Measurements from ENCODE around the gene PPP1R14C.
"Not testable (repeated sequence)": the region's sequence is repeated elsewhere in the genome, so short reads cannot be mapped to it uniquely, and the experiment has no call there.

Gene PPP1R14C, protein sequence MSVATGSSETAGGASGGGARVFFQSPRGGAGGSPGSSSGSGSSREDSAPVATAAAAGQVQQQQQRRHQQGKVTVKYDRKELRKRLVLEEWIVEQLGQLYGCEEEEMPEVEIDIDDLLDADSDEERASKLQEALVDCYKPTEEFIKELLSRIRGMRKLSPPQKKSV

DNA sequence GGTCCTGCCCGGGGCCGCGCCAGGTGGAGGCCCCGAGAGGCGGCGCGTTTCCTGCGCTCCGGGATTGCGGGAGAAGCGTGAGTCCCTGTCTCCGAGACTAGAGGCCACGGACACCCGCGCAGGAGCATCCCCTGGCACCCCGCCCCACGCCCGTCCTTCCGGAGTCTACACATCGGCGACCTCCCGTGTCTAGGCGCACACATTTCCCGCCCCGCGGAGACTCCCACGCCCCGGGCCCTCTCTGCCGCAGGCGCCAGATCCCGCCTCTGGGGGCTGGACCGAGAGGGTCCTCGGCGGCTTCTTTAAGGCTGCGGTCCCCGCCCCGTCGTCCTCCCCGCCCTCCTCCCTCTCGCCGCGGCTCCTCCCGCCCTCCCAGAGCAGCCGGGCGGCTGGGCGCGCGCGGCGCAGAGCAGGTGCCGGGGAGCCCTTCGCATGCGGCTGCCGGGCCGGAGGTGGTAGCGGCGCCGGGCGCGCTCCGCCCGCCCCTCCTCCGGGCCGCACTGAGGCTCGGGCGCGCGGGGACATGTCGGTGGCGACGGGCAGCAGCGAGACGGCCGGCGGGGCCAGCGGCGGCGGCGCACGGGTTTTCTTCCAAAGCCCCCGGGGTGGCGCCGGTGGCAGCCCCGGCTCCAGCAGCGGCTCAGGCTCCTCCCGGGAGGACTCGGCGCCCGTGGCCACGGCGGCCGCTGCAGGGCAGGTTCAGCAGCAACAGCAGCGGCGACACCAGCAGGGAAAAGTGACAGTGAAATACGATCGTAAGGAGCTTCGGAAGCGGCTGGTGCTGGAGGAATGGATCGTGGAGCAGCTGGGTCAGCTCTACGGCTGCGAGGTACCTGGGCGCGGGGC, at the start of gene PPP1R14C:
Gene PPP1R14C, plus strand, starts transcription at position 375 of the 846 bp plus-strand sequence. Its CDS starts 149 bp downstream, at position 524.
- no peak for DNase-seq (ENCODE audit: low read depth)

DNA sequence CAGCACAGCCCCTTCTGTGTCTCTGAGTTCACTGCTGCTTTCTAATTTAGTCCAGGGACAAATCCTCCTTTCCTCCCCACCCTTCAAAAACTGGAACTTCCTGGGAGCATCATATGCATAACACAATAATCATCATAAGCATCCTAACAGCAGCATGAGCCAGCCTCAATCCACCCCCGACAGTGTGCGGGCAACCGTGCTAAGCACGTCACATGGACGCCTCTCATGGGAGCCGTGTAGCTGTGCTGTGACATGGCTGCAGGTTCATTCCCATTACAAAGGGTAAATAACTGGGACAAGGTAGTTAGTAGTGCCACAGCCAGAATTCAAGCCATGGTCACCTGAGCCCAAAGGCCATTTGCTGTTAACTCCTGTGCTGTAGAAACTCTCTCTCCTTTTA, 49.4 kb upstream of the PPP1R14C start:
- DNase-seq (ENCODE audit: low read depth): no peak

DNA sequence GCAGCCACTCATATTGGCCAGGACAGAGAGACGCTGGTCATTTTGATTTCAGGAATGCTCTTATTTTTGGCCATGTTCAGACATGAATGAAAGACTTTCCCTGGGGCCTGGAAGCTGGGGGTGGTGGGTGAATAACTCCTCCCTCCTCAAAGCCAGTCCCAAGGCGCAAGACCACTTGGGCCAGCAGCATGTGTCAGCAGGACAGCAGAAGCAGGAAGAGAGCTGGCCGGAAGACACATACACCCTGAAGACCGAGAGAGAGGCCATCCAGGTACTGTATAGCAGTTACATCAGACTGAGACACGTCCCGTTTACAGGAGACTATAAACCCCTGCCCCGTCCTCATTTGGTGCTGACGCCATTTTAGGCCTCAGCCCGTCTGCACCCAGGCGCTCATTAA, 44.7 kb upstream of the PPP1R14C start:
- DNase-seq (ENCODE audit: low read depth): no peak

DNA sequence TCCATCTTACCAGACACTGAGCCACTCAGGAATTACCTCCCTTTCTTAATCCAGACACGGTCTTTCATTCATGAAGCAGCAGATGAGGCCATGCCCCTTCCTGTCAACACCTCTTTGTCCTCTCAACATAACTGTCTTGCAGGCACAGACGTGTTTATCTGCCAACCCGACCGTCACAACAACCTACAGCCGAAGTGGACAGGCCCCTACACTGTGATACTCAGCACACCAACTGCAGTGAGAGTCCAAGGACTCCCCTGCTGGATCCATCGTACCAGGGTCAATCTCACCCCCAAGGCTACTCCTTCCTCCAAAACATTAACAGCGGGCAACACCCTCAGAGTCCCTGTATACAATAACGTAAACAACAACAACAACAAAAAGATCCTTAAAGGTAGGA, 43.3 kb upstream of the PPP1R14C start:
- no peak for DNase-seq (ENCODE audit: low read depth)

DNA sequence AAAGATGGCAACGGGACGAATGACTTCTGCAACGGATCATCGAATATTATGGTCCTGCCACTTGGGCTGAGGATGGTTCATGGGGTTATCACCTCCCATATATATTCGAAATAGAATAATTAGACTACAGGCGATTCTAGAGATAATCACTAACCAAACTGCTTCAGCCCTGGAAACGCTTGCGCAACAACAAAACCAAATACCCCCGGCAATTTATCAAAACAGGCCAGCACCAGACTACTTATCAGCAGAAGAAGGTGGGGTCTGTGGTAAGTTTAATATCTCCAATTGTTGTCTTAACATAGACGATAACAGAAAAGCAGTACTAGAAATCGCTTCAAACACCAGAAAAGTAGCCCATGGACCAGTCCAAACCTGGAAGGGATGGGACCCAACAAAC, 42.9 kb upstream of the PPP1R14C start:
- DNase-seq (ENCODE audit: low read depth): no peak

DNA sequence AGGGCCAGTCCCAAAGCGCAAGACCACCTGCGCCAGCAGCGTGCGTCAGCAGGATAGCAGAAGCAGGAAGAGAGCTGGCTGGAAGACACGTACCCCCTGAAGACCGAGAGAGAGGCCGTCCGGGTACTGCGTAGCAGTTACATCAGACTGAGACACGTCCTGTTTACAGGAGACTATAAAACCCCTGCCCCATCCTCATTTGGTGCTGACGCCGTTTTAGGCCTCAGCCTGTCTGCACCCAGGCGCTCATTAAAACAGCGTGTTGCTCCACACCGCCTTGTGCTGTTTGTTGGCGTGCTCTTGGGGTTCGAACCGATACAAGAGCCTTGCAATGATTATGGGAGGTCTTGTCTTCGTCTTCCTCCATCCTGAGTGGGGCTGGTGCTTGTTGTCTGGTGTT, 42.1 kb upstream of the PPP1R14C start:
- no peak for DNase-seq (ENCODE audit: low read depth)

DNA sequence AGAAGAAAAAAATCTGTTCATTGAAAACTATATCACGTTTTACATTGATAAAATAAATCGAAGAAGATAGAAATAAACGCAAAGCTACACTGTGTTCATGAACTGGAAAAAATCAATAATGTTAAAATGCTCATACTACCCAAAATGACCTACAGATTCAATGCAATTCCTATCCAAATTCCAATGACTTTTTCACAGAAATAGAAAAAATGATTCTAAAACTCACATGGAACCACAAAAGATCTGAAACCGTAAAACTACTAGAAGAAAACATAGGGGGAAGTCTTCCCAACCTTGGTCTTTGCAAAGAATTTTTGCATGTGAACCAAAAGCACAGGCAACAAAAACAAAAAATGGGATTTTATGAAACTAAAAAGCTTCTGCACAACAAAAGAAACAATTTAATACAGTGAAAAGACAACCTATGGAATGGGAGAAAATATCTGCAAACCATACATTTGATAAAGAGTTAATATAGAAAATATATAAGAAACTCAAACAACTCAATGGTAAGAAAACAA, 40.0 kb upstream of the PPP1R14C start:
- DNase-seq (ENCODE audit: low read depth): no peak

DNA sequence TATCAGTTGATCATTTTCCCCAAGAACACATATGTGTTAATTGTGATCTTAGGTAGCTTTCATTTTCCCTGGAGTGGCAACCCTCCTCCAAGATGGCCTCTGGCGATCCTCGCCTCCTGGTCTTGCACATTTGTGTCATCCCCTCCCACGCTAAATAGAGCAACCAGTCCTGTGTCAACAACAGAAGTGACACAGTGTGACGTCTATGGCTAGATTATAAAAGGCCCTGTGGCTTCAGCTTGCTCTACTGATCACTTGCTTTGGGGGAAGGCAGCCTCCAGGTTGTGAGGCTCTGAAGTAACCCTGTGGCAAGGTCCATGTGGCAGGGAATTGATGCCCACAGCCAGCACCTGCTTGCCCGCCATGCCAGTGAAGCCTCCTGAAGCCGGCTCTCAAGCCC, 30.6 kb upstream of the PPP1R14C start:
- DNase-seq (ENCODE audit: low read depth): no peak

DNA sequence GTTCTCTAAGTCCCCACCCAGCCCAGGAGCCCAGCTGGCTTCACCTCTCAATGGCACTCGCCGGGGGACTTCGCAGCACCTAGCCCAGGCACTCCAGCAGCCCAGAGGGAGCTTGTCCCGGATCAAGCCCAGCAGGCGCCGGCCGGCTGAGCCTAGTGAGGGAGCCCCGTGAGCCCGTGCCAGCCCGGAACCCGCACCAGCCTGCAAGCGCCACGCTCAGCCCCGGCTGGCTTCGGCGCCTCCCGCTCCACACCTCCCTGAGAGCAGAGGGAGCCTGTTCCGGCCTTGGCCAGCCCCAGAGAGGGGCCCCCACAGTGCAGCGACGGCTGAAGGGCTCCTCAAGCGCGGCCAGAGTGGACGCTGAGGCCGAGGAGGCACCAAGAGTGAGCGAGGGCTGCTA, 27.1 kb upstream of the PPP1R14C start:
- DNase-seq (ENCODE audit: low read depth): no peak

DNA sequence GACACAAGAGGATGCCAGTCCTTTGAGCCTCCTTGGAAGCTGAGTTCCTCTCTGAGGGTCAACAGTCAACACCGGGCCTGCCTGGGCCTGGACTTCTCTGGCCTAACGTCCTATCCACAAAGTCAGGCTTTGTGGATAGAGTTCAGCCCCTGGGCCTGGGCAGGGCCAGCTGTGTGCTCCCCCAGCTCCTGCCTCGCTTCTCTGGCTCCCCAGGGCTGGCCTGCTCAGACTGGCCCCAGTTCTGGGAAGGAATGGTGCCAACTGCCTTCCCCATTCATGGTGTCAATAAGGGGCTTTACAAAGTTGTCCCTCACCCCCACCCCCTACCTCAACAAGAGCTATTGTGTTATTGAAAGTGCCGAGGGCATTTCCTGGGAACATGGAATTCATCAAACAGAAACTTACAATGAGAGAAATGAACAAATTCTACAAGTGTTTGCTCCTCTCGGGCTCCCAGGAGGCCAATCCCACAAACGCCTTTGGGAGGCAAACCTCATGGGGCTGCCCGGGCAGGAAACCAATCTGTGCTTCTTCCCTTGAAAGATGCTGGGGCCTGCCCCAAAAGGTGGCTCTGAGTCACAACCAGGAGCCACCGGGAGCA, 26.5 kb upstream of the PPP1R14C start:
- DNase-seq (ENCODE audit: low read depth): no peak

DNA sequence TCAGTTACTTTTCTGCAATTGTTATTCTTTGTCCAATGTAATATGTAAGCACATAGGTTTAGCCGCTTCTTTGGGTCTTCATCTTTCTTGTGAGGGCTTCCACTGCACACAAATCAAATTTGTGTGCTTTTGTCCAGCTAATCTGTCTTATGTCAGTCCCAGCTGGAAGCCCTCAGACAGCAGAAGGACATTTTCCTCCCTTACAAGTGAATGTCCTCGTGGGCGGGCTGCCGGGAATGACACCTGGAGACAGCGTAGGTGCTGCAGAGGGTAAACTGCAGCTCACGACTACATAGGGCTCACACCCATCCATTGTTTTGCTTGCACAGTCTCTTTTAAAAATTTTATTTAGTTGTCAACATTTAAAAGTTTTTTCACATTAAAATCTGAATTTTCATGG, 24.6 kb upstream of the PPP1R14C start:
- no peak for DNase-seq (ENCODE audit: low read depth)

DNA sequence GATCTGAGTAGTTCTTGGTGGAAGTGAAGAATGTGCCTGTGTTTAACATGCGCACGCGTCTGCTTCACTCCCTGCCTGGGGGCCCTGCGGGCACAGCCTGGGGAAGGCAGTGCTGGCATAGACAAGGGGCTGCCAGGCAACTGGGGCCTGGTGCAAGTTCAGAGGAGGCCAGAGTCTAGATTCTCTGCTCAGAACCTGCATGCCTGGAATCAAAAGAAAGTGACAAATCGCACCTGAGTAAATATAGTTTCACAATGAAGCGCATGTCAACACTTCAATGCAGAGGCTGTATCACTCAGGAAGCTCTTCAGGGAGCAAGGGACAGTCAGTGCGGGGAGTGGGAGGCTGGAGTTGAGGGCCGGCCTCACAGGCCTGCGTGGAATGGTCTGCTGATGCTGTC, 24.2 kb upstream of the PPP1R14C start:
- DNase-seq (ENCODE audit: low read depth): no peak

DNA sequence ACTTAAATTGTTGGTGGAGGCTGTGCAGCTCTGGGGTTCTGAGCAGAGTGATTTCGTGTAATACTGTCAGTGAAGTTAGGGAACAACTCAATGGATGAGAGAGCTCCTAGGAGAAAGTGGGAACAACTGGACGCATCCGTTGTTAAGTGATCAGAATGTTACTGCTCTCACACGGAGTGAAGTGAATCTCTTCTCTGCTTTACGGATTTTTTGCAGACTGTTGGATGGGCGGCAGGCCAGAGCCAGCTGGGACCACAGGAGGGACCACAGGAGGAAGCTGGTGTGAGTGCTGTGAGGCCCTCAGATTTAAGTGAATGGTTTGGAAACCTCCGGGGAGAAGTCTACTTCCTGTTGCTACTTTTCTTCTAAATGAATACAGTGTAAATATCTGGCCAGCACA, 23.7 kb upstream of the PPP1R14C start:
- no peak for DNase-seq (ENCODE audit: low read depth)

DNA sequence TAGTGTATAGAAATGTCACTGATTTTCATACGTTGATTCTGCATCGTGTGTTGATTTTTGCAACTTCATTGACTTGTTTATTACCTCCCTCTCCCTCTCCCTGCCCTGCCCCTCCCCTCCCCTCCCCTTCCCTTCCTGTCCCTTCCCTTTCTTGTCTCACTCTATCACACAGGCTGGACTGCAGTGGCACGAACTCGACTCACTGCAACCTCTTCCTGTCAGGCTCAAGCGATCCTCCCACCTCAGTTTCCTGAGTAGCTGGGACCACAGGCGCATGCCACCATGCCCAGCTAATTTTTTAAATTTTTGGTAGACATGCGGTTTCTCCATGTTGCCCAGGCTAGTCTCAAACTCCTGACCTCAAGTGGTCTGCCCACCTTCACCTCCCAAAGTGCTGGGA, 19.2 kb upstream of the PPP1R14C start:
- DNase-seq (ENCODE audit: low read depth): no peak

DNA sequence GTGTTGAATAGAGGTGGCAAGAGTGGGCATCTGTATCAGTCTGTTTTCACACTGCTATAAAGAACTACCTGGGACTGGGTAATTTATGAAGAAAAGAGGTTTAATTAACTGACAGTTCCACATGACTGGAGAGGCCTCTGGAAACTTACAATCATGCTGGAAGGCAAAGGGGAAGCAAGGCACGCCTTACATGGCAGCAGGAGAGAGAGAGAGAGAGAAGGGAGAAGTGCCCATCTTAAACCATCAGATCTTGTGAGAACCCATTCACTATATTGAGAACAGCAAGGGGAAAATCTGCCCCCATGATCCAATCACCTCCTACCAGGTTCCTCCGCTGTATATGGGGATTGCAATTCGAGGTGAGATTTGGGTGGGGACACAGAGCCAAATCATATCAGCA, 18.6 kb upstream of the PPP1R14C start:
- no peak for DNase-seq (ENCODE audit: low read depth)

DNA sequence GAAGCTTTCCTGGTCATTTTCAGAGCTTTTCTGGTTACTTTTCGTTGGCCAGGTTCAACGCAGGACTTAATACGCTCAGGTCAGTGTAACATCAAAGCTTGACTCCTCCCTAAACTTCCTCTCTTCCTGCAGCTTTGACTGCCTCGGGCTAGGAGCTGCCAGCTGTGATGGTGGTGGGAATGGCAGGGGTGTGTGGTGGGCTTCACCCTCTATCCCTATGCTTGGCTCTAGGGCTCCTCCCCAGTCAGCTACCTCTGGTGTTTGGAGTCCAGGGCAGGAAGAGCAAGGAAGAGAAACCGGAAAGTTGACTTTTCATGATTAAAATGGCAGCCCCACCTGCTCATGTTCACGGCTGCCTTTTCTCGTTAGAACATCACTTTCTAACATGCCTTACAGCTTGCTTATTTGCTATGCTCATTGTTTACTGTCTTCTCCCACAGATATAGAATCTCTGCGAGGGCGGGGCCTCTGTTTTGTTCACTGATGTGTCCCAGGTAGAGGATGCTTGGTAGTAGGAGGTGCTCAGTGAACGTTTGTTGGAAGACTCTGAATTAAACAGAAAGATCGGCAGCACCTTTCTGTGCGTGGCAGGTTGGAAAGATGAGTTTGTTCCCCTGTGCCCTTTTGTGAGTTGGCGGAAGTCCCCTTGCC, 16.1 kb upstream of the PPP1R14C start:
- DNase-seq (ENCODE audit: low read depth): no peak

DNA sequence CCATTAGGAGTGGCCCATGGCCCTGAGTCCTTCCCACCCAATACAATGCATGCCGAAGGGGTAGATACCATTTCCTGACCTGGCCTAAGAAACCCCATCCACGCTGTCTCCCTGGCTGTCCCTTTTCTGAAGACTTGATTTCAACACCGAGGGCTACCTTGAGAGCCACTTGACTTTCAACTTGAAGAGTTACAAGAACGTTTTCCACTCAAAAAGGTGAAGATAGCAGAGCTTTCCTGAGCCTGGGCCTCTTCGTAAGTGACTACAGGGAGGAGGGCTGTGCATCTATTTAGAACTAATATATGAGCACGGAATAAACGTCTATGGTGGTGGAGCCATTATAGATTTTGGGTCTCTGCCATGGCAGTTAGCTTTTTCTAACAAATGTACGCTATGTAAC, 14.4 kb upstream of the PPP1R14C start:
- no peak for DNase-seq (ENCODE audit: low read depth)

DNA sequence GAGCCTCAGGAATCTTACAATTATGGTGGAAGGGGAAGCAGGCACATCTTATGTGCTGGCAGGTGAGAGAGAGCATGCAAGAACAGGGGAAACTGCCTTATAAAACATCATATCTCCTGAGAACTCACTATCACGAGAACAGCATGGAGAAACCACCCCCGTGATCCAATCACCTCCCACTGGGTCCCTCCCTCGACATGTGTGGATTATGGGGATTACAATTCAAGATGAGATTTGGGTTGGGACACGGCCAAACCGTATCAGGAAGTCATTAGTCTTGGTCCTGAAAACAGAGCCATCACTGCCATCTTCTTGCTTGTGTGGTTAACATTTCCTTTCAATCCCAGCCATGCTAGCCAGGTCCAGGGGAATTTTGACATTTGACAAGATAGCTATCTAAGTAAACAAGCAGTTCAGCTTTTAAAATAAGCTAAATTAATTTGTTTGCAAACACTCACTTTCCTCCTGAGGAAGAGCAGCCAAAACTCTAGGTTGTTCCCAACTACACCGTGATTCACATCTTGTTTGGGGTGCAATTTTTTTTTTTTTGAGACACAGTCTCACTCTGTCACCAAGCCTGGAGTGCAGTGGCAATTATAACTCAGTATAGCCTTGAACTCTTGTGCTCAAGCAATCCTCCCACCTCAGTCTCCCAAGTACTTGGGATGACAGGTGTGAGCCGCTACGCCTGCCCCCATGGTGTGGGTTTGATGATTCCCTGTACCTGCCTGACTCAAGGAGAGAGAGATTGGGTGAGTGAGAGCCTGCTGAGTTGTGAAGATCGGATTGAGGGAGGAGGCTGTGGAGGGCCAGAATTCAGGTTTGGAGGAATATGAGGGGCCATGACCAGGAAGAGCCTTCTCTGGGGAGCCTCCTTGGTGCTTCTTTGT, 13.0 kb upstream of the PPP1R14C start:
- no peak for DNase-seq (ENCODE audit: low read depth)

DNA sequence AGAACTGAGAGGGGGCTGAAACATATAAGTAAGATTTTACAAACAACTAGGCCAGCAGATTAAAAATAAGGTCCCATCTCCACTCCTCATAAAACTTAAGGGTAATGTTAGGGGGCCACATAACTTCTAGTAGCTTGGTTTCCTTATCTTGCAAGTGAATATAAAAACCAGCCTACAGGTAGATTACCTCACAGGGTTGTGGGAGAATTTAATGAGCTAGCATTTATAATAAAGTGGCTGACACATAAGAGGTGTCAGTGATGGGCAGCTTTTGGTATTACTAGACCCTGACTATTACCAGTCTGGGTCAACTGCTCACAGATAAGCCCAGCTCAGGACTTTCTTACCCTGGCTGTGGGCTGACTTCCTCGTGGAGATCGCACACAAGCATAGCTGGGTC, 9.2 kb upstream of the PPP1R14C start:
- no peak for DNase-seq (ENCODE audit: low read depth)

DNA sequence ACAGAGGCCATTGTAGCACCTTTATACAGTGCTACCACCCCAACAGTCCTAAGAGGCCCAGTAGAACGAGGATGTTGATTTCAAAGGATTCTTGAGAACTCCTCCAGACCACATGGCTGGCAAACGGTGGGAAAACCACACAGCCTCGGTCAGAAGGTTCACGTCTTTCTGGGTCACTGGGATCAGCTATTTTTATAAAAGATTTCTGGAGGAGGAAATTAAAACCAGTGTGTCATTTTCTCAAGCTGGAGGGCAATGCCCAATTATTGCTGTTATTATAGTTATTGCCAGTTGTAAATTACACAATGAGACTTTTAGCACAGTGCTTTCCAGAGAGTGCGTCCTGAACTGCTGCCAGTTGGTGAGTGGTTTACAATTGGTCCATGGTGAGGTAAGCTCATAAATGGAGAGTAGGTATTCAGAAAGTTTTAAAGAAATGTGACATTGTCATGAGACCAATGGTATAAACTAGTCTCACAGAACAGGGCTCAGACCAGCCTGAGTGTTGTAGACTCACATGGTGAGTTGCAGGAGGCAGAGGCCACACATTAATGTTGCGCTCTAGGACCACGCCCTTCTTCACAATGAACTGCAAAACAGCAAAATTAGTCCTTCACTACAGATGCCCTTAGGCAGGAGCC, 8.4 kb upstream of the PPP1R14C start:
- no peak for DNase-seq (ENCODE audit: low read depth)

DNA sequence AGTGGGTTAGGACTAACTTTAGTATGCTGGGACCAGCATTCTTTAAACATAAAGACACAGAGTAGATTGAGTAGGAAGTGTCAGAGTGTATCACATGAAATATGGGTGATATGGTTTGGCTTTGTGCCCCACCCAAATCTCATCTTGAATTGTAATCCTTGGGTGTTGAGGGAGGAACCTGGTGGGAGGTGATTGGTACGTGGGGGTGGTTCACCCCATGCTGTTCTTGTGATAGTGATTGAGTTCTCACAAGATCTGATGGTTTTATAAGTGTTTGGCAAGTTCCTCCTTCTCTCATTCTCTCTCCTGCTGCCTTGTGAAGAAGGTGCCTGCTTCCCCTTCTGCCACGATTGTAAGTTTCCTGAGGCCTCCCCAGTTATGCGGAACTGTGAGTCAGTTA, 5.1 kb upstream of the PPP1R14C start:
- DNase-seq (ENCODE audit: low read depth): not testable (repeated sequence)
